Measurements from ENCODE around the gene OGFOD3.

- TF ChIP-seq, protein P1, sequence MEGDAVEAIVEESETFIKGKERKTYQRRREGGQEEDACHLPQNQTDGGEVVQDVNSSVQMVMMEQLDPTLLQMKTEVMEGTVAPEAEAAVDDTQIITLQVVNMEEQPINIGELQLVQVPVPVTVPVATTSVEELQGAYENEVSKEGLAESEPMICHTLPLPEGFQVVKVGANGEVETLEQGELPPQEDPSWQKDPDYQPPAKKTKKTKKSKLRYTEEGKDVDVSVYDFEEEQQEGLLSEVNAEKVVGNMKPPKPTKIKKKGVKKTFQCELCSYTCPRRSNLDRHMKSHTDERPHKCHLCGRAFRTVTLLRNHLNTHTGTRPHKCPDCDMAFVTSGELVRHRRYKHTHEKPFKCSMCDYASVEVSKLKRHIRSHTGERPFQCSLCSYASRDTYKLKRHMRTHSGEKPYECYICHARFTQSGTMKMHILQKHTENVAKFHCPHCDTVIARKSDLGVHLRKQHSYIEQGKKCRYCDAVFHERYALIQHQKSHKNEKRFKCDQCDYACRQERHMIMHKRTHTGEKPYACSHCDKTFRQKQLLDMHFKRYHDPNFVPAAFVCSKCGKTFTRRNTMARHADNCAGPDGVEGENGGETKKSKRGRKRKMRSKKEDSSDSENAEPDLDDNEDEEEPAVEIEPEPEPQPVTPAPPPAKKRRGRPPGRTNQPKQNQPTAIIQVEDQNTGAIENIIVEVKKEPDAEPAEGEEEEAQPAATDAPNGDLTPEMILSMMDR (IDR thresholded peaks at IDR 0.05; ENCODE audit: low read depth, low read length) = no peak
- no peak for TF ChIP-seq EZH2phosphoT487 (IDR thresholded peaks at IDR 0.05; ENCODE audit: low read depth)
Observed at GRCh38 chr17:82369211-82369610, 49.2 kb downstream of the OGFOD3 start.
